ENCODE data around the gene FKBP14. TPM values are rescaled to one million over a fixed set of nuclear protein-coding genes. Genes with fewer than 3 reads are reported as not detected.
"Not testable (repeated sequence)": the region's sequence is repeated elsewhere in the genome, so short reads cannot be mapped to it uniquely, and the experiment has no call there.

The FKBP14 gene
- polyA plus RNA-seq, 4 donors = 17.9 to 23.5 (median 21.2) TPM

DNA sequence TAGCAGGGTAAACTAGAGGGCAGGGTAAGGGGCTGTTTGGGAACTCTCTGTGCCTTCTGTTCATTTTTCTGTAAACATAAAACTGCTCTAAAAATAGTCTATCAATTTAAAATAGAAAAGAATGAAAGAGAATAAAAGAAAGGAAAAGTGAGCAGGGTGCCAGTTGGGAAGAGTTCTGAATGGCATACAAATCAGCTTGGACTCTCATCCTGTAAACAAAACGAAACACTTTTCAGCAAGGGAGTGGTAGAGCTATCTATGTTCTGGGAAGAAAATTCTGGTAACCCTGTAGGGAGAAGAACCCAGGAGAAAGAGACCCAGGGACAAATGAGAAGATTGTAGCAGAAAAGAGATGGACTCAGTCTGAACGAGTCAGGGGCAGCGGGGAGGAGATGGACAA lies 61.5 kb downstream of the FKBP14 start:
- no peak for DNase-seq (ENCODE audit: low read depth in 4 of 4, low spot score in 2 of 4)

DNA sequence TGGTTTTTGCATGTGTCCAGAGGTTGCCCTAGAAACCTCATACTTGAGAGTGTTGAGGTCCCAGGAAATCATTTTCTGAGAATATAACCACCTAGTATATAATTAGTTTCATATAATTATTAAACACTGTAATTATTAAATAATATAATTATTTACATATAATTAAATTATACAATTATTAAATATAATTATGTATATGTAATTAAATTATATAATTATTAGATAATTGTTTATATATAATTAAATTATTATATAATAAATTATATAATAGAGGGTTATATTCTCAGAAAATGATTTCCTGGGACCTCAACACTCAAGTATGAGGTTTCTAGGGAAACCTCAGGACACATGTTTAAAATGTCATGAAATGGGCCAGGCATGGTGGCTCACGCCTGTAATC lies 64.5 kb downstream of the FKBP14 start:
- DNase-seq (ENCODE audit: low read depth in 4 of 4, low spot score in 2 of 4) = no peak

DNA sequence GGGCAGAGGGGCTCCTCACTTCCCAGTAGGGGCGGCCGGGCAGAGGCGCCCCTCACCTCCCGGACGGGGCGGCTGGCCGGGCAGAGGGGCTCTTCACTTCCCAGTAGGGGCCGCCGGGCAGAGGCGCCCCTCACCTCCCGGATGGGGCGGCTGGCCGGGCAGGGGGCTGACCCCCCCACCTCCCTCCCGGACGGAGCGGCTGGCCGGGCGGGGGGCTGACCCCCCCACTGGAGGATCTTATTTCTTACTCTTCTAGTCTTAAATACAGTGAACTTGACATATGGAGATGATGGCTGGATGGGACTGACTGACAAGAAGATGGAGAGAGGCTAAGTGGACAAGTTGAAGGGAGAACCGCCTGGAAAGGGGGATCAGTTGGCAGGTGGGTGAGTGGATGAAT lies 64.9 kb downstream of the FKBP14 start:
- DNase-seq (ENCODE audit: low read depth in 4 of 4, low spot score in 2 of 4) = not testable (repeated sequence)

Other genes with a start within 250 kb of the FKBP14 start
- gene WIPF3, start 220.2 kb downstream of the FKBP14 start, polyA plus RNA-seq (ENCODE audit: insufficient read length in 4 of 4) = 1 to 10 TPM; 4.9 to 5.3 (median 5.1) TPM
- gene SCRN1, start 36.9 kb downstream of the FKBP14 start, polyA plus RNA-seq (ENCODE audit: insufficient read length in 4 of 4) = 10 to 100 TPM; 60.9 to 66.2 (median 61.8) TPM
- 10 to 100 TPM; 15.1 to 20.5 (median 17.7) TPM for gene PLEKHA8, start 1.7 kb upstream of the FKBP14 start, polyA plus RNA-seq (ENCODE audit: insufficient read length in 4 of 4)
- gene MTURN, start 108.3 kb upstream of the FKBP14 start, polyA plus RNA-seq (ENCODE audit: insufficient read length in 4 of 4) = 10 to 100 TPM; 79.0 to 91.2 (median 85.5) TPM

Data from left renal cortex interstitium (tissue), 4 donors.